CD14-positive monocyte (primary cell): ENCODE results near the gene VEGFC. TPM values are rescaled to one million over a fixed set of nuclear protein-coding genes. Genes with fewer than 3 reads are reported as not detected.

Experiments used
- DNase-seq, 3 donors: peaks; one replicate each; pipeline ENCODE4 v3.0.0-alpha.2; 2011 to 2022
- H2AFZ ChIP-seq: 2 replicates; pipeline ENCODE4 v1.6.0; 2012; ENCODE audit warnings: mild to moderate bottlenecking, low read depth, low read length, inconsistent platforms; ENCODE audit not compliant: insufficient read depth, poor library complexity, severe bottlenecking
- H3K27ac ChIP-seq, 2 donors: 1 replicate in 1 of 2; 2 replicates in 1 of 2; pipeline ENCODE4 v1.5.1; 2012 to 2013; ENCODE audit warnings: low read length in 2 of 2, control low read depth in 1 of 2, inconsistent platforms in 1 of 2, low read depth in 1 of 2, mild to moderate bottlenecking in 1 of 2
- H3K27me3 ChIP-seq, 2 donors: one replicate each; pipeline versions ENCODE4 v1.6.0 to v1.6.1; 2011 to 2013; ENCODE audit warnings: low read length in 2 of 2; ENCODE audit not compliant: control insufficient read depth in 2 of 2, insufficient read depth in 2 of 2
- H3K36me3 ChIP-seq, 2 donors: replicated peaks in 1 of 2; 1 replicate in 1 of 2; 2 replicates in 1 of 2; pipeline versions ENCODE4 v1.5.1 to v1.6.1; 2012 to 2013; ENCODE audit warnings: low read length in 2 of 2, control low read depth in 1 of 2, inconsistent platforms in 1 of 2, mild to moderate bottlenecking in 1 of 2; ENCODE audit not compliant: insufficient read depth in 2 of 2, control insufficient read depth in 1 of 2
- H3K4me1 ChIP-seq, 2 donors: 1 replicate in 1 of 2; 2 replicates in 1 of 2; pipeline versions ENCODE4 v1.5.1 to v1.6.1; 2012 to 2013; ENCODE audit warnings: low read length in 2 of 2, control low read depth in 1 of 2, inconsistent platforms in 1 of 2, mild to moderate bottlenecking in 1 of 2, moderate library complexity in 1 of 2; ENCODE audit not compliant: insufficient read depth in 2 of 2, control insufficient read depth in 1 of 2
- H3K4me2 ChIP-seq: replicated peaks from 2 replicates; pipeline ENCODE3; 2012; ENCODE audit warnings: low read length, moderate library complexity, mild to moderate bottlenecking; ENCODE audit not compliant: poor library complexity, severe bottlenecking; ENCODE audit errors: extremely low read depth
- H3K4me3 ChIP-seq, 3 experiments: fragments of 200-600 bp in 1 of 3; sonication (generic) in 1 of 3; replicated peaks in 1 of 3; 1 replicate in 2 of 3; 2 replicates in 1 of 3; pipeline ENCODE4 v1.5.1; 2011 to 2013; ENCODE audit warnings: low read length in 3 of 3, mild to moderate bottlenecking in 3 of 3, control low read depth in 2 of 3, low read depth in 2 of 3, inconsistent platforms in 1 of 3, moderate library complexity in 1 of 3
- H3K79me2 ChIP-seq: 2 replicates; pipeline ENCODE4 v1.6.0; 2012; ENCODE audit warnings: mild to moderate bottlenecking, control low read depth, inconsistent platforms, low read length, moderate library complexity; ENCODE audit not compliant: insufficient read depth
- H3K9ac ChIP-seq: 2 replicates; pipeline ENCODE4 v1.6.0; 2017; ENCODE audit warnings: low read length, mild to moderate bottlenecking; ENCODE audit not compliant: insufficient read depth, poor library complexity, severe bottlenecking
- H3K9me3 ChIP-seq, 2 donors: replicated peaks in 1 of 2; 1 replicate in 1 of 2; 2 replicates in 1 of 2; pipeline versions ENCODE4 v1.5.1 to v1.6.1; 2012 to 2013; ENCODE audit warnings: low read length in 2 of 2, control low read depth in 1 of 2; ENCODE audit not compliant: control insufficient read depth in 1 of 2, insufficient read depth in 1 of 2
- H4K20me1 ChIP-seq: 2 replicates; pipeline ENCODE4 v1.6.0; 2012; ENCODE audit warnings: mild to moderate bottlenecking, low read length, control low read depth, moderate library complexity; ENCODE audit not compliant: insufficient read depth
- H3K27ac Mint-ChIP-seq, 7 donors: one replicate each; pipeline ENCODE4 v1.8.0; 2020; ENCODE audit warnings: mild to moderate bottlenecking in 7 of 7, mixed read lengths in 7 of 7, moderate library complexity in 6 of 7, inconsistent platforms in 2 of 7
- H3K27me3 Mint-ChIP-seq, 3 donors: one replicate each; pipeline ENCODE4 v1.8.0; 2021 to 2022; ENCODE audit warnings: low read depth in 3 of 3, mild to moderate bottlenecking in 3 of 3, mixed read lengths in 3 of 3, moderate library complexity in 3 of 3, inconsistent platforms in 1 of 3
- H3K36me3 Mint-ChIP-seq, 2 donors: one replicate each; pipeline ENCODE4 v1.8.0; 2020; ENCODE audit warnings: mixed read lengths in 2 of 2, inconsistent platforms in 1 of 2, mild to moderate bottlenecking in 1 of 2
- H3K4me1 Mint-ChIP-seq: one replicate; pipeline ENCODE4 v1.8.0; 2020; ENCODE audit warnings: mild to moderate bottlenecking, mixed read lengths
- H3K4me3 Mint-ChIP-seq, 2 donors: one replicate each; pipeline ENCODE4 v1.8.0; 2020; ENCODE audit warnings: mild to moderate bottlenecking in 2 of 2, mixed read lengths in 2 of 2, moderate library complexity in 1 of 2
- H3K9me3 Mint-ChIP-seq, 7 donors: one replicate each; pipeline ENCODE4 v1.8.0; 2020 to 2022; ENCODE audit warnings: mixed read lengths in 7 of 7, mild to moderate bottlenecking in 6 of 7, moderate library complexity in 6 of 7, inconsistent platforms in 2 of 7
- CTCF ChIP-seq: fragments of 200-600 bp; IDR thresholded peaks from one replicate; pipeline ENCODE4 v1.8.0; 2022; ENCODE audit warnings: antibody characterized with exemption, mild to moderate bottlenecking
- WGBS: methylation state at CpG from one replicate; pipeline ENCODE4 v1.1.5; 2013; ENCODE audit warnings: missing lambda C conversion rate; ENCODE audit not compliant: insufficient coverage; 5-methylcytosine and 5-hydroxymethylcytosine counted together
- intact Hi-C, 2 donors: fragments of 100-400 bp; cut with micrococcal nuclease; formaldehyde crosslinking; loops; one replicate each; pipeline versions ENCODE4 v1.15.0 to v1.15.1; 2023
- polyA plus RNA-seq, 3 donors: library from polyadenylated mRNA; depleted of rRNA in 1 of 3; unstranded in 2 of 3; stranded (reverse) in 1 of 3; fragments of 300-500 nt in 2 of 3; fragments of >200 nt in 1 of 3; fragmentation: Illumina TruSeq in 2 of 3; gene quantifications; 1 replicate in 2 of 3; 2 replicates in 1 of 3; pipeline ENCODE4 v1.2.3, GENCODE V29; 2012 to 2021

The VEGFC gene
- polyA plus RNA-seq, 3 donors, result not detected

- H4K20me1 ChIP-seq, result no peaks in the 10 kb centered on the region
- no peak overlapping the region for H3K4me3 ChIP-seq
- peaks cover 43 to 54% of the 10 kb centered on the region in 2 donors for H3K27me3 ChIP-seq
- Mint-ChIP-seq H3K27ac (no peak overlapping the region), H3K36me3 (no peaks in the 10 kb centered on the region), H3K4me3 (peak overlapping the region in 1 of 2 donors; percentile 59), H3K27me3 (peaks cover 36 to 56% (median 44%) of the 10 kb centered on the region in 3 donors), H3K4me1 (peaks cover 8% of the 10 kb centered on the region), H3K9me3 (peaks cover 0 to 6% (median 0%) of the 10 kb centered on the region in 7 donors)
- H3K4me2 ChIP-seq, result no peak overlapping the region
- intact Hi-C loops, result no loop called here
- no peak overlapping the region for H3K27ac ChIP-seq
- H3K4me1 ChIP-seq, result no peaks in the 10 kb centered on the region
- no peak for TF ChIP-seq CTCF
- WGBS, result no CpG with 5 or more reads among the region's 4 CpGs
- no peak overlapping the region for H2AFZ ChIP-seq
- no peak overlapping the region for H3K9ac ChIP-seq
- no peaks in the 10 kb centered on the region for H3K36me3 ChIP-seq
- peaks cover 0 to 13% of the 10 kb centered on the region in 2 donors for H3K9me3 ChIP-seq
- no peaks in the 10 kb centered on the region for H3K79me2 ChIP-seq
- no peak for DNase-seq
These were observed 1.4 kb upstream of the VEGFC start for GRCh38 chr4:176794151-176794550.

- Histone ChIP-seq H3K4me2 (no peak overlapping the region), H3K27ac (no peak overlapping the region), H4K20me1 (no peaks in the 10 kb centered on the region), H3K4me1 (no peaks in the 10 kb centered on the region), H2AFZ (no peak overlapping the region), H3K36me3 (no peaks in the 10 kb centered on the region), H3K9me3 (peaks cover 0 to 13% of the 10 kb centered on the region in 2 donors), H3K27me3 (peaks cover 43 to 56% of the 10 kb centered on the region in 2 donors), H3K79me2 (no peaks in the 10 kb centered on the region), H3K9ac (no peak overlapping the region), H3K4me3 (no peak overlapping the region)
- peak overlapping the region; percentile 55 to 82 for H3K4me3 Mint-ChIP-seq
- intact Hi-C loops, result no loop called here
- H3K27ac Mint-ChIP-seq, result no peak overlapping the region
- TF ChIP-seq CTCF, result no peak
- no peak for DNase-seq
- peaks cover 0 to 6% (median 0%) of the 10 kb centered on the region in 7 donors for H3K9me3 Mint-ChIP-seq
- peaks cover 41 to 55% (median 47%) of the 10 kb centered on the region in 3 donors for H3K27me3 Mint-ChIP-seq
- H3K4me1 Mint-ChIP-seq, result peaks cover 8% of the 10 kb centered on the region
- H3K36me3 Mint-ChIP-seq, result no peaks in the 10 kb centered on the region
- 19% methylated on average over 13 of the region's 24 CpGs for WGBS
These were observed 411 bp upstream of the VEGFC start for GRCh38 chr4:176793060-176793605.
